Smooth muscle cell (in vitro differentiated cells): Measurements from ENCODE around the gene ZIC3. TPM values are rescaled to one million over a fixed set of nuclear protein-coding genes. Genes with fewer than 3 reads are reported as not detected.

Experiments used
- DNase-seq: peaks from one replicate; lab custom pipeline; 2025; ENCODE audit not compliant: unreplicated experiment; lab: John Stamatoyannopoulos, UW
- H2AFZ ChIP-seq: fragments of 200-600 bp; sonication (generic); 2 replicates; pipeline ENCODE4 v1.6.0; 2016; ENCODE audit warnings: antibody characterized with exemption, low read depth, mild to moderate bottlenecking
- H3F3A ChIP-seq: fragments of 200-600 bp; sonication (generic); 2 replicates; pipeline ENCODE4 v1.6.0; 2017; ENCODE audit warnings: antibody characterized with exemption, low read depth
- H3K27ac ChIP-seq: fragments of 200-600 bp; sonication (generic); 2 replicates; pipeline ENCODE4 v1.5.1; 2016; ENCODE audit warnings: low read depth, mild to moderate bottlenecking
- H3K27me3 ChIP-seq: fragments of 200-600 bp; sonication (generic); 2 replicates; pipeline ENCODE4 v1.6.1; 2016; ENCODE audit warnings: low read depth, mild to moderate bottlenecking
- H3K36me3 ChIP-seq: fragments of 200-600 bp; sonication (generic); 2 replicates; pipeline ENCODE4 v1.5.1; 2016; ENCODE audit warnings: low read depth
- H3K4me1 ChIP-seq: fragments of 200-600 bp; sonication (generic); 2 replicates; pipeline ENCODE4 v1.5.1; 2016; ENCODE audit warnings: low read depth
- H3K4me2 ChIP-seq: fragments of 200-600 bp; sonication (generic); 2 replicates; pipeline ENCODE4 v1.6.0; 2016; ENCODE audit warnings: mild to moderate bottlenecking
- H3K4me3 ChIP-seq: fragments of 200-600 bp; sonication (generic); 2 replicates; pipeline ENCODE4 v1.5.1; 2016; ENCODE audit warnings: mild to moderate bottlenecking
- H3K79me2 ChIP-seq: fragments of 200-600 bp; sonication (generic); 2 replicates; pipeline ENCODE4 v1.6.0; 2016; ENCODE audit warnings: low read depth, mild to moderate bottlenecking
- H3K9ac ChIP-seq: fragments of 200-600 bp; sonication (generic); 2 replicates; pipeline ENCODE4 v1.6.0; 2016; ENCODE audit warnings: low read depth
- H3K9me3 ChIP-seq: fragments of 200-600 bp; sonication (generic); replicated peaks from 2 replicates; pipeline ENCODE4 v1.5.1; 2016; ENCODE audit warnings: low read depth
- H4K20me1 ChIP-seq: fragments of 200-600 bp; sonication (generic); 2 replicates; pipeline ENCODE4 v1.6.0; 2016; ENCODE audit warnings: low read depth
- CTCF ChIP-seq: fragments of 200-600 bp; sonication (generic); IDR thresholded peaks from 2 replicates; pipeline ENCODE4 v1.5.1; 2017; ENCODE audit warnings: borderline replicate concordance, mild to moderate bottlenecking, antibody characterized with exemption; ENCODE audit not compliant: insufficient read depth, poor library complexity, severe bottlenecking
- WGBS: methylation state at CpG from one replicate; pipeline ENCODE4 v1.1.7; 2016; ENCODE audit warnings: low lambda C conversion rate; 5-methylcytosine and 5-hydroxymethylcytosine counted together
- polyA plus RNA-seq: library from polyadenylated mRNA; unstranded; fragments of >200 nt; fragmentation: Nextera tagmentation; extraction: Ambion mirVana; gene quantifications from 2 replicates; pipeline ENCODE4 v1.2.1, GENCODE V29; 2016
- total RNA-seq: library from RNA; depleted of rRNA; stranded (reverse); fragments of >200 nt; gene quantifications from 2 replicates; pipeline ENCODE4 v1.2.3, GENCODE V29; 2014

Gene ZIC3
- total and polyA plus RNA-seq, 2 experiments from 2014 or later, result 0.09 TPM; not detected in 1

- no peaks in the 10 kb centered on the region for H3F3A ChIP-seq
- no peaks in the 10 kb centered on the region for H4K20me1 ChIP-seq
- peaks cover 82% of the 10 kb centered on the region for H3K27me3 ChIP-seq
- no peaks in the 10 kb centered on the region for H3K36me3 ChIP-seq
- peaks cover 5% of the 10 kb centered on the region for H3K9me3 ChIP-seq
- 32% methylated on average over 47 of the region's 54 CpGs for WGBS
- no peak overlapping the region for H3K9ac ChIP-seq
- no peak for DNase-seq
- H3K79me2 ChIP-seq, result no peaks in the 10 kb centered on the region
- H2AFZ ChIP-seq, result peak overlapping the region; percentile 15
- no peak for TF ChIP-seq CTCF
- peak overlapping the region; percentile 84 for H3K4me2 ChIP-seq
- H3K27ac ChIP-seq, result no peak overlapping the region
- no peaks in the 10 kb centered on the region for H3K4me1 ChIP-seq
- peak overlapping the region; percentile 56 for H3K4me3 ChIP-seq
Observed at GRCh38 chrX:137565318-137565904, 516 bp upstream of the ZIC3 start.

GRCh38 chrX:137566746-137567679 lies 1.1 kb downstream of the ZIC3 start:
- Histone ChIP-seq H3K4me1 (no peaks in the 10 kb centered on the region), H3K9me3 (peaks cover 5% of the 10 kb centered on the region), H3K79me2 (no peaks in the 10 kb centered on the region), H4K20me1 (no peaks in the 10 kb centered on the region), H3K27ac (no peak overlapping the region), H3K27me3 (peaks cover 92% of the 10 kb centered on the region), H3K4me3 (peak overlapping the region; percentile 56), H3K9ac (no peak overlapping the region), H3K36me3 (no peaks in the 10 kb centered on the region), H3K4me2 (peak overlapping the region; percentile 84), H2AFZ (no peak overlapping the region), H3F3A (no peaks in the 10 kb centered on the region)
- 47% methylated on average over 70 of the region's 82 CpGs for whole genome bisulfite sequencing
- TF ChIP-seq CTCF, result no peak
- no peak for DNase-seq

GRCh38 chrX:137567682-137568232 lies 1.8 kb downstream of the ZIC3 start:
- H3K9me3 ChIP-seq, result peaks cover 5% of the 10 kb centered on the region
- peak overlapping the region; percentile 56 for H3K4me3 ChIP-seq
- no peak overlapping the region for H3K9ac ChIP-seq
- no peaks in the 10 kb centered on the region for H3K36me3 ChIP-seq
- H3F3A ChIP-seq, result no peaks in the 10 kb centered on the region
- H3K27me3 ChIP-seq, result peaks cover 92% of the 10 kb centered on the region
- no peak for TF ChIP-seq CTCF
- no peak overlapping the region for H3K27ac ChIP-seq
- no peaks in the 10 kb centered on the region for H3K4me1 ChIP-seq
- H3K4me2 ChIP-seq, result peak overlapping the region; percentile 84
- no peaks in the 10 kb centered on the region for H3K79me2 ChIP-seq
- no peaks in the 10 kb centered on the region for H4K20me1 ChIP-seq
- no peak overlapping the region for H2AFZ ChIP-seq
- DNase-seq, result no peak
- 42% methylated on average over 36 of the region's 36 CpGs for WGBS
